Measurements from ENCODE around the gene DNAH8. TPM values are rescaled to one million over a fixed set of nuclear protein-coding genes. Genes with fewer than 3 reads are reported as not detected.

DNAH8 gene
- total RNA-seq, 1 donor from 2014 or later, result 0.05 TPM

DNA sequence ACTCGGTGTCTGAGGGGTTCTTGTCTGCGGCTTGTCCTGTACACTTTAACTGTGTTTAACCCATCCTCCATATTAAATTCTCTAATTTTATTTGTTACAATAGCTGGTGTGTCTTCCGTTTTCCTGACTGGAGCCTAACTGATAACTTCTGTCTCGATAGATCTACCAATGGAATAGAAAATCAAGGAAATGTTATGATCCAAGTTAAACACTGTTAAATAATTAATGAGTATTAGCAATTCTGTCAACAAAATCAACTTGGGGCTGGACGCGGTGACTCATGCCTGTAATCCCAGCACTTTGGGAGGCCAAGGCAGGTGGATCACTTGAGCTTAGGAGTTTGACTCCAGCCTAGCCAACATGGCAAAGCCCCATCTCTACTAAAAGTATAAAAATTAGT, 81.7 kb downstream of the DNAH8 start:
- Mint-ChIP-seq H3K36me3 (ENCODE audit: low read depth) (peaks cover 2% of the 10 kb centered on the region), H3K27ac (ENCODE audit: unreplicated experiment) (no peak overlapping the region)

DNA sequence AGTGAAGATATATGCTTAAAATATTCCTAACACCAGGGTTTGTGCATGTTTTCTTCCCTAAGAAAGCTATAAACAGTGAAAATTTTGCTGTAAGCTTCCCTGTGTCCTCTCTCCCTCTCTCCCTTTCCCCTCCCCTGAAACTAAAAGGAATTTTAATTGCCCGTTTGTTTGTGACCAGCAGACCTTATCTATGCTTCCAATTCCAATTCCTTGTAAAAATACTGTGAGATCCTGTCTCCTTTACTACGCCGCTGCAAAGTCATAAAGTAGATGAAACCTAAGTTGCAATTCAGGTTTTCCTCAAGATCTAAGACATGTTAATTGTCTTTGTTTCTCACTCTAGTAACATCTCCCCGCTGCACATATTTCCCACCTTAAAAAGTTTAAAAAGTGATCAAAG, 82.3 kb downstream of the DNAH8 start:
- Mint-ChIP-seq H3K36me3 (ENCODE audit: low read depth) (peaks cover 2% of the 10 kb centered on the region), H3K9me3 (ENCODE audit: low read depth) (no peaks in the 10 kb centered on the region), H3K4me3 (ENCODE audit: unreplicated experiment) (no peak overlapping the region), H3K4me1 (ENCODE audit: low read depth) (peaks cover 4% of the 10 kb centered on the region), H3K27ac (ENCODE audit: unreplicated experiment) (no peak overlapping the region), H3K27me3 (ENCODE audit: low read depth) (peaks cover 10% of the 10 kb centered on the region)
- no peak for DNase-seq (ENCODE audit: low spot score)
- TF ChIP-seq, protein P1, sequence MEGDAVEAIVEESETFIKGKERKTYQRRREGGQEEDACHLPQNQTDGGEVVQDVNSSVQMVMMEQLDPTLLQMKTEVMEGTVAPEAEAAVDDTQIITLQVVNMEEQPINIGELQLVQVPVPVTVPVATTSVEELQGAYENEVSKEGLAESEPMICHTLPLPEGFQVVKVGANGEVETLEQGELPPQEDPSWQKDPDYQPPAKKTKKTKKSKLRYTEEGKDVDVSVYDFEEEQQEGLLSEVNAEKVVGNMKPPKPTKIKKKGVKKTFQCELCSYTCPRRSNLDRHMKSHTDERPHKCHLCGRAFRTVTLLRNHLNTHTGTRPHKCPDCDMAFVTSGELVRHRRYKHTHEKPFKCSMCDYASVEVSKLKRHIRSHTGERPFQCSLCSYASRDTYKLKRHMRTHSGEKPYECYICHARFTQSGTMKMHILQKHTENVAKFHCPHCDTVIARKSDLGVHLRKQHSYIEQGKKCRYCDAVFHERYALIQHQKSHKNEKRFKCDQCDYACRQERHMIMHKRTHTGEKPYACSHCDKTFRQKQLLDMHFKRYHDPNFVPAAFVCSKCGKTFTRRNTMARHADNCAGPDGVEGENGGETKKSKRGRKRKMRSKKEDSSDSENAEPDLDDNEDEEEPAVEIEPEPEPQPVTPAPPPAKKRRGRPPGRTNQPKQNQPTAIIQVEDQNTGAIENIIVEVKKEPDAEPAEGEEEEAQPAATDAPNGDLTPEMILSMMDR (IDR thresholded peaks at IDR 0.05), result no peak

More for the DNA sequence above, 81.7 kb downstream of the DNAH8 start:
- Mint-ChIP-seq H3K4me3 (ENCODE audit: unreplicated experiment) (no peak overlapping the region), H3K9me3 (ENCODE audit: low read depth) (no peaks in the 10 kb centered on the region), H3K27me3 (ENCODE audit: low read depth) (peaks cover 10% of the 10 kb centered on the region), H3K4me1 (ENCODE audit: low read depth) (peaks cover 8% of the 10 kb centered on the region)
- DNase-seq (ENCODE audit: low spot score), result no peak
- TF ChIP-seq, protein P1 (IDR thresholded peaks at IDR 0.05), result no peak

DNA sequence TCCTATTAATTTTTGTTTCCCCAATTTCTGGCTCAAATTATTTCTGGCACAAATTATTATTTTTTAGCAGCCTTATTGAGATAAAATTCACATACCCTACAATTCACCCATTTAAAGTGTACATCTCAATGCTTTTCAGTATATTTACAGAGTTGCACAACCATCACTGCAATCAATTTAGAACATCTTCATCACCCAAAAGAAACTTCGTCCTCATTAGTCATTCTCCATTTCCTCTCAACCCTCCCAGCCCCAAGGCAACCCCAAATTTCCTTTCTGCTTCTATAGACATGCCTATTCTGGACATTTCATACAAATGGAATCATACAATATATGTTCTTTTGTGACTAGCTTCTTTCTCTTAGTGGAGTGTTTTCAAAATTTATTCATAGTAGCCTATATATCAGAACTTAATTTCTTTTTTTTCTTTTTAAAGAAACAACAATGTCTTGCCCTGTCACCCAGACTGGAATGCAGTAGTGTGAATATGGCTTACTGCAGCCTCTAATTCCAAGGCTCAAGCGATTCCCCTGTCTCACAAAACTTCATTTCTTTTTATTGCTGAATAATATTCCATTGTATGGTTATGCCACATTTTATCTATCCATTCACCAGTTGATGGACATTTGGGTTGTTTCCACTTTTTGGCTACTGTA, 84.5 kb downstream of the DNAH8 start:
- Mint-ChIP-seq H3K9me3 (ENCODE audit: low read depth) (no peaks in the 10 kb centered on the region), H3K4me1 (ENCODE audit: low read depth) (peaks cover 2% of the 10 kb centered on the region), H3K27ac (ENCODE audit: unreplicated experiment) (no peak overlapping the region), H3K36me3 (ENCODE audit: low read depth) (peaks cover 2% of the 10 kb centered on the region), H3K4me3 (ENCODE audit: unreplicated experiment) (no peak overlapping the region), H3K27me3 (ENCODE audit: low read depth) (peaks cover 12% of the 10 kb centered on the region)
- TF ChIP-seq, protein P1 (IDR thresholded peaks at IDR 0.05), result no peak
- no peak for DNase-seq (ENCODE audit: low spot score)

DNA sequence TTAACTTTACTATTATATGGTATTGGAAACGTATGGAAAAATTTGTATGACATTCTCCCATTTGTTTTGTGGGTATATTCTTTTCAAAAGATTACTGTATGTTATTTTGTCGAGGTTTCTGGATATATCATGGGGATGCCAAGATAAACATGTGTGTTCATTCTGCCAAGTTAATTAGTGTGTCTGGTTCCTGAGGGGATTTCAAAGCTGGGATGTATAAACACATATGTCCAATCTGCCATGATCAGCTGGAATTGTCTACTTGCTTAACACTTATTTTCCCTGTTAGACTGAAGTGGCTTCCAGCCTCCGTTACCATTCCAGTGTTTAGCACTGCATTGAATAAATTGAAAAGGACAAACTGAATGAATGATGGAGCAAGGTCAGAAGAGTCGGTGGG, 86.2 kb downstream of the DNAH8 start:
- Mint-ChIP-seq H3K27ac (ENCODE audit: unreplicated experiment) (no peak overlapping the region), H3K9me3 (ENCODE audit: low read depth) (no peaks in the 10 kb centered on the region), H3K4me1 (ENCODE audit: low read depth) (peaks cover 2% of the 10 kb centered on the region), H3K27me3 (ENCODE audit: low read depth) (peaks cover 17% of the 10 kb centered on the region), H3K36me3 (ENCODE audit: low read depth) (peaks cover 2% of the 10 kb centered on the region), H3K4me3 (ENCODE audit: unreplicated experiment) (no peak overlapping the region)
- no peak for DNase-seq (ENCODE audit: low spot score)
- TF ChIP-seq, protein P1 (IDR thresholded peaks at IDR 0.05), result no peak

DNA sequence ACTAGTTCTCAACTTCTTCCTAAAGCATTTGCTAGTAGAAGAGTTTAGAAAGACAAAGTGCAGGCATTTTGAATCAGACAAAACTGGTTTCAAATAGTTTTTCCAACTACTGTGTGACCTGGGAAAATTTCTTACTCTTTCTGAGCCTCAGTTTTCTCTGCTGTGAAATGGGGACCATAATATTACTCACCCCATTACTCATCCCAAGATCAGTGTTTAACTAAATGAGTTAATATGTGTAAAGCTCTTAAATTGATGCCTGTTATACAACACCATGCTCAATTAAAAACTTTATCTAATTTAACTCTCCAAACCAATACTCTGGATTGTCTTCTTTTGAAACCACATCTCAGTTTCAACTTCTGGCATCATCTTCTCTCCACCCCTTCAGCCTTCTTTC, 87.4 kb downstream of the DNAH8 start:
- H3K4me3 Mint-ChIP-seq (ENCODE audit: unreplicated experiment), result no peak overlapping the region
- DNase-seq (ENCODE audit: low spot score), result no peak
- H3K36me3 Mint-ChIP-seq (ENCODE audit: low read depth), result peaks cover 2% of the 10 kb centered on the region
- TF ChIP-seq, protein P1 (IDR thresholded peaks at IDR 0.05), result no peak
- H3K27me3 Mint-ChIP-seq (ENCODE audit: low read depth), result peaks cover 21% of the 10 kb centered on the region
- H3K4me1 Mint-ChIP-seq (ENCODE audit: low read depth), result no peaks in the 10 kb centered on the region
- H3K27ac Mint-ChIP-seq (ENCODE audit: unreplicated experiment), result no peak overlapping the region
- no peaks in the 10 kb centered on the region for H3K9me3 Mint-ChIP-seq (ENCODE audit: low read depth)

All from chondrocyte (in vitro differentiated cells).